Thyroid gland (tissue), 4 donors: ENCODE measurements around the gene CASP3. TPM values are rescaled to one million over a fixed set of nuclear protein-coding genes. Genes with fewer than 3 reads are reported as not detected.

Source experiments
- DNase-seq, 2 donors: peaks; one replicate each; pipeline ENCODE4 v3.0.0-alpha.2; 2019
- H3K27ac ChIP-seq, 3 donors: fragments of 200-600 bp; sonication (generic); 1 replicate in 2 of 3; 2 replicates in 1 of 3; pipeline ENCODE4 v1.5.1; 2016 to 2019; ENCODE audit warnings: mild to moderate bottlenecking in 1 of 3, moderate library complexity in 1 of 3
- H3K27me3 ChIP-seq: fragments of 200-600 bp; sonication (generic); one replicate; pipeline ENCODE4 v1.5.1; 2019
- H3K36me3 ChIP-seq, 2 donors: fragments of 200-600 bp; sonication (generic); one replicate each; pipeline ENCODE4 v1.5.1; 2016 to 2019
- H3K4me1 ChIP-seq, 2 donors: fragments of 200-600 bp; sonication (generic); one replicate each; pipeline ENCODE4 v1.5.1; 2017 to 2019
- H3K4me3 ChIP-seq, 3 donors: fragments of 200-600 bp; sonication (generic); replicated peaks in 1 of 3; 1 replicate in 2 of 3; 2 replicates in 1 of 3; pipeline ENCODE4 v1.5.1; 2016; ENCODE audit warnings: mild to moderate bottlenecking in 1 of 3
- H3K9me3 ChIP-seq: fragments of 200-600 bp; sonication (generic); one replicate; pipeline ENCODE4 v1.5.1; 2017
- CTCF ChIP-seq, 6 experiments: fragments of 200-600 bp in 3 of 6; fragments of 450-650 bp in 3 of 6; sonication (generic) in 3 of 6; IDR thresholded peaks; one replicate each; pipeline ENCODE4 v1.5.1; 2016 to 2019; ENCODE audit warnings: antibody characterized with exemption in 6 of 6, mild to moderate bottlenecking in 2 of 6, inconsistent platforms in 1 of 6, moderate library complexity in 1 of 6
- POLR2A ChIP-seq, 2 donors: fragments of 450-650 bp; IDR thresholded peaks; one replicate each; pipeline ENCODE4 v1.6.1; 2017; ENCODE audit warnings: antibody characterized with exemption in 2 of 2, mild to moderate bottlenecking in 2 of 2, moderate library complexity in 1 of 2
- WGBS, 2 donors: methylation state at CpG; one replicate each; pipeline ENCODE4 v1.1.5; 2017; 5-methylcytosine and 5-hydroxymethylcytosine counted together
- intact Hi-C: fragments of 100-400 bp; cut with DNase I; formaldehyde crosslinking; loops from one replicate; pipeline ENCODE4 v1.15.1; 2023
- total RNA-seq, 4 donors: library from RNA; depleted of rRNA; stranded (reverse); fragments of >200 nt; gene quantifications; one replicate each; pipeline ENCODE4 v1.2.3, GENCODE V29; 2016

CASP3 gene
- total RNA-seq, 4 donors from 2014 or later = 10.1 to 23.6 (median 15.7) TPM

GRCh38 chr4:184681916-184682315 is 32.7 kb upstream of the CASP3 start:
- Histone ChIP-seq H3K27ac (no peak overlapping the region), H3K36me3 (no peaks in the 10 kb centered on the region), H3K27me3 (no peaks in the 10 kb centered on the region), H3K9me3 (no peaks in the 10 kb centered on the region), H3K4me3 (no peak overlapping the region), H3K4me1 (no peaks in the 10 kb centered on the region)
- no peak for DNase-seq
- no peak for TF ChIP-seq POLR2A (IDR thresholded peaks at IDR 0.05)
- no peak for TF ChIP-seq CTCF (IDR thresholded peaks at IDR 0.05)
- intact Hi-C loops = no loop called here
- 94% methylated on average over 1 of the region's 1 CpG for WGBS, 2 donors

DNA sequence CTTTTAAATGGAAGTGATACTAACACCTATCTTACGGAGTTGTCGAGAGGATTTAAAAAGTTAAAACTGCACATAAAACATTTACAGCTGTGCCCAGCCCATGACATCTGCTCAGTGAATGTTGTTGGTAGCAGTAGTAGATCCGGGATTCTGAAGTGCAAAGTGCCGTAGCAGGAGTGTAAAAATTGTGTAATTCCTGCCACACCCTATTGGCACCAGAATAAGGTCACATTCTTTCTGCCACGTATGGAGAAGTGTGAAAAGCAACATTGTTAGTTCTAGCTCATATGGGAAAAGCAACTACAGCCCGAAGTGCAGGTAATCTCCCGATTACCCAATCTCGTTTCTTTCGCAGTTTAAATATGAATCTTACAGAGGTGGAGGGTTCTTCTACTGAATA is 31.5 kb upstream of the CASP3 start:
- H3K9me3 ChIP-seq = no peaks in the 10 kb centered on the region
- no peak for TF ChIP-seq POLR2A (IDR thresholded peaks at IDR 0.05)
- no peak for TF ChIP-seq CTCF (IDR thresholded peaks at IDR 0.05)
- intact Hi-C loops = no loop called here
- no peak overlapping the region for H3K4me3 ChIP-seq
- no peaks in the 10 kb centered on the region for H3K27me3 ChIP-seq
- H3K36me3 ChIP-seq = no peaks in the 10 kb centered on the region
- no peak overlapping the region for H3K27ac ChIP-seq
- WGBS, 2 donors = 74 to 83% methylated on average over 9 of the region's 9 CpGs
- no peaks in the 10 kb centered on the region for H3K4me1 ChIP-seq
- DNase-seq = no peak

DNA sequence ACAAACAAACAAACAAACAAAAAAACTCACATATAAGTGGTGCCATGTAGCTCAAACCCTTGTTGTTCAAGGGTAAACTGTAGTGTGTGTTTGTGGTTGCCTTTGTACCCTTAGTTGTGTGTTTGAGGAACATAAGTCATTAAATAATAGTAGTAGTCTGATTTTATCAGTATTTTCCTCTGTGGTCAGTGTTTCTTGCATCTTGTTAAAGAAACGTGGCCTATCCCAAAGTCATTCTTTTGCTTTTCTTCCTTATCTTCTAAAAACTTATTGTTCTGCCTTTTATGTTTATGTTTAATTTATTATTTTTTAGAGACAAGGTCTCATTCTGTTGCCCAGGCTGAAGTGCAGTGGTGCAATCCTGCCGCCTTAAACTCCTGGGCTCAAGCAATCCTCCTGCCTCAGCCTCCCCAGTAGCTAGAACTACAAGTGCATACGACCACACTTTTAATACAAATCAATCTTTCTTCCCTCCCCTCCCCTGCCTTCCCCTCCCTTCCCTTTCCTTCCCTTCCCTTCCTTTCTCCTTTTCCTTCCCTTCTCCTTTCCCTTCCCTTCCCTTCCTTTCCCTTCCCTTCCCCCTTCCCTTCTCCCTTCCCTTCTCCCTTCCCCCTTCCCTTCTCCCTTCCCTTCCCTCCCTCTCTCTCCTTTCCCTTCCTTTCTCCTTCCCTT is 26.7 kb upstream of the CASP3 start:
- intact Hi-C loops = no loop called here
- no peak for DNase-seq
- TF ChIP-seq CTCF (IDR thresholded peaks at IDR 0.05) (no peak), POLR2A (IDR thresholded peaks at IDR 0.05) (no peak)
- no peak overlapping the region for H3K4me3 ChIP-seq
- no peaks in the 10 kb centered on the region for H3K27me3 ChIP-seq
- H3K4me1 ChIP-seq = no peaks in the 10 kb centered on the region
- H3K27ac ChIP-seq = no peak overlapping the region
- WGBS, 2 donors = 90 to 94% methylated on average over 3 of the region's 3 CpGs
- no peaks in the 10 kb centered on the region for H3K9me3 ChIP-seq
- peaks cover 0 to 18% of the 10 kb centered on the region in 2 donors for H3K36me3 ChIP-seq

DNA sequence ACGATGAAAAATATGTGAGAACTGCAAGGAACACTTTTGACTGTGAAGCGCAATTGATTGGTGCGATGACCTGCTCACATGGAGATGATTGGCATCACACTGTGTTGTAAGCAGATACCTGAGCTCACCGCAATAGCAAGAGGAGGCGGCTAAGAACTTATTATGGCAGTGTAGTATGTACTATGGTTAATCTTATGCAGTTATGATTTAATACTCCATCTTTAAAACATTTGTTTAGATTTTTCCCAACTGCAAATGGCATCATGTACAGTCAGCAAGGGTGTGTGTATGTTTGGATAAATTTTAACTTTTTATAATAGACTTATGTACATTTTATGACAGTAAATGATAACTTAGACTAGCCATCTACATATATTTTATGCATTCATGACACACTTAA is 25.8 kb upstream of the CASP3 start:
- TF ChIP-seq POLR2A (IDR thresholded peaks at IDR 0.05) (no peak), CTCF (IDR thresholded peaks at IDR 0.05) (no peak)
- no peak overlapping the region for H3K27ac ChIP-seq
- intact Hi-C loops = no loop called here
- peaks cover 0 to 18% of the 10 kb centered on the region in 2 donors for H3K36me3 ChIP-seq
- no peak overlapping the region for H3K4me3 ChIP-seq
- H3K9me3 ChIP-seq = no peaks in the 10 kb centered on the region
- 96 to 97% methylated on average over 5 of the region's 5 CpGs for WGBS, 2 donors
- no peaks in the 10 kb centered on the region for H3K4me1 ChIP-seq
- no peak for DNase-seq
- no peaks in the 10 kb centered on the region for H3K27me3 ChIP-seq

DNA sequence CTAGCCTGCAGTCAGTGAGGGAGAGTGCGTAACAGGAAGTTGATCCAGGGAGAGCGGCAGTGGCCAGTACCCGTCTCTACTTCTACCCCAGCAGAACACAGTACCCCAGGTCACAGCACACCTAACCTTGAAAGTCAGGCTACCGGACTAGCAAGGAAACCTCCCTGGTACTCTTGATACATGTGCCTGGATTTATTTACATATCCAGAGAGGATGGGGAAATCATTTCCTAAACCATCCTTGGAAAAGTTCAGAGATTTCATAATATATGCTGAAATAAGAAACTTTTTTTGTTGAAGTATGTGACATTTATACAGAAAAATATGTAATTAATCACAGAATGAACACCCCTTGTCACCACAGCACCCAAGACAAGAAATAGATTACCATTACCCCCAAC is 24.8 kb upstream of the CASP3 start:
- H3K27ac ChIP-seq = no peak overlapping the region
- no peak for DNase-seq
- H3K4me3 ChIP-seq = no peak overlapping the region
- intact Hi-C loops = no loop called here
- no peaks in the 10 kb centered on the region for H3K9me3 ChIP-seq
- no peaks in the 10 kb centered on the region for H3K4me1 ChIP-seq
- H3K36me3 ChIP-seq = peaks cover 0 to 18% of the 10 kb centered on the region in 2 donors
- 86 to 97% methylated on average over 4 of the region's 4 CpGs for WGBS, 2 donors
- no peaks in the 10 kb centered on the region for H3K27me3 ChIP-seq
- TF ChIP-seq POLR2A (IDR thresholded peaks at IDR 0.05) (no peak), CTCF (IDR thresholded peaks at IDR 0.05) (no peak)
